Activated CD8-positive, alpha-beta memory T cell treated with anti-CD3 and anti-CD28 coated beads for 1 hour (primary cell): Measurements from ENCODE around the gene PGPEP1.

Experiments used
- DNase-seq, 2 donors: peaks; one replicate each; pipeline ENCODE4 v3.0.0-alpha.2; 2020; ENCODE audit warnings: low read depth in 1 of 2; ENCODE audit errors: extremely low read depth in 1 of 2

Gene PGPEP1

GRCh38 chr19:18340190-18340989 is at the start of gene PGPEP1:
TSS of gene PGPEP1 (plus strand) at chr19:18340598. CDS start at chr19:18340682, 84 bp downstream.
- peak in 1 of 2 donors; percentile 49 for DNase-seq

GRCh38 chr19:18291019-18291524 is 49.3 kb upstream of the PGPEP1 start:
- no peak for DNase-seq

- DNase-seq: peak in 1 of 2 donors; percentile 66
Observed at GRCh38 chr19:18291590-18292461, 48.6 kb upstream of the PGPEP1 start.

- DNase-seq: no peak
Observed at GRCh38 chr19:18292462-18292809, 48.0 kb upstream of the PGPEP1 start.

GRCh38 chr19:18292810-18293641 is 47.4 kb upstream of the PGPEP1 start:
- no peak for DNase-seq

- no peak for DNase-seq
Observed at GRCh38 chr19:18293642-18294466, 46.5 kb upstream of the PGPEP1 start.

- peak; percentile 88 to 98 for DNase-seq
Observed at GRCh38 chr19:18294467-18294864, 45.9 kb upstream of the PGPEP1 start.

- no peak for DNase-seq
Observed at GRCh38 chr19:18295034-18295451, 45.4 kb upstream of the PGPEP1 start.

GRCh38 chr19:18297308-18297707 is 43.1 kb upstream of the PGPEP1 start:
- DNase-seq: no peak

- no peak for DNase-seq
Observed at GRCh38 chr19:18298601-18299000, 41.8 kb upstream of the PGPEP1 start.

- no peak for DNase-seq
Observed at GRCh38 chr19:18299654-18300053, 40.7 kb upstream of the PGPEP1 start.

GRCh38 chr19:18300930-18301717 is 39.3 kb upstream of the PGPEP1 start:
- DNase-seq: no peak

GRCh38 chr19:18301718-18302111 is 38.7 kb upstream of the PGPEP1 start:
- no peak for DNase-seq

- DNase-seq: no peak
Observed at GRCh38 chr19:18304208-18304457, 36.3 kb upstream of the PGPEP1 start.

- peak; percentile 72 to 76 for DNase-seq
Observed at GRCh38 chr19:18304458-18305310, 35.7 kb upstream of the PGPEP1 start.

- no peak for DNase-seq
Observed at GRCh38 chr19:18306209-18306887, 34.0 kb upstream of the PGPEP1 start.

- no peak for DNase-seq
Observed at GRCh38 chr19:18306888-18307260, 33.5 kb upstream of the PGPEP1 start.

- DNase-seq: no peak
Observed at GRCh38 chr19:18307271-18307681, 33.1 kb upstream of the PGPEP1 start.
